Aorta (tissue), 5 donors: Measurements from ENCODE around the gene MAB21L4. TPM values are rescaled to one million over a fixed set of nuclear protein-coding genes. Genes with fewer than 3 reads are reported as not detected.

ENCODE experiments used
- ATAC-seq: fragments of 200-7000 bp; cut with Tn5 transposase; one replicate; pipeline ENCODE4 v1.9.1; 2022; ENCODE audit warnings: moderate library complexity; ENCODE audit not compliant: low FRiP score
- DNase-seq, 2 donors: peaks; one replicate each; pipeline ENCODE4 v3.0.0-alpha.2; 2020
- H3K27ac ChIP-seq, 2 donors: one replicate each; pipeline ENCODE4 v1.5.1; 2013; ENCODE audit warnings: low read length in 2 of 2, mild to moderate bottlenecking in 2 of 2, moderate library complexity in 2 of 2, control low read depth in 1 of 2, inconsistent platforms in 1 of 2, low read depth in 1 of 2
- H3K27me3 ChIP-seq, 2 donors: one replicate each; pipeline ENCODE4 v1.6.1; 2013; ENCODE audit warnings: control low read depth in 1 of 2, low read length in 1 of 2, mild to moderate bottlenecking in 1 of 2, moderate library complexity in 1 of 2; ENCODE audit not compliant: insufficient read depth in 2 of 2, control insufficient read depth in 1 of 2
- H3K36me3 ChIP-seq, 2 donors: one replicate each; pipeline ENCODE4 v1.6.1; 2013; ENCODE audit warnings: control low read depth in 1 of 2, low read length in 1 of 2, mild to moderate bottlenecking in 1 of 2; ENCODE audit not compliant: insufficient read depth in 2 of 2, control insufficient read depth in 1 of 2
- H3K4me1 ChIP-seq, 2 donors: one replicate each; pipeline ENCODE4 v1.6.1; 2013; ENCODE audit warnings: low read length in 2 of 2, control low read depth in 1 of 2, mild to moderate bottlenecking in 1 of 2, moderate library complexity in 1 of 2; ENCODE audit not compliant: insufficient read depth in 2 of 2, control insufficient read depth in 1 of 2
- H3K4me3 ChIP-seq, 2 donors: one replicate each; pipeline ENCODE4 v1.5.1; 2013; ENCODE audit warnings: low read length in 2 of 2, control low read depth in 1 of 2, mild to moderate bottlenecking in 1 of 2
- H3K9me3 ChIP-seq: one replicate; pipeline ENCODE4 v1.6.1; 2013; ENCODE audit warnings: mild to moderate bottlenecking, low read length; ENCODE audit not compliant: control insufficient read depth
- WGBS, 2 donors: extraction: QIAGEN DNeasy Blood & Tissue Kit; methylation state at CpG; one replicate each; pipeline ENCODE4 v1.1.7; 2013; 5-methylcytosine and 5-hydroxymethylcytosine counted together
- intact Hi-C, 2 donors: fragments of 100-400 bp; cut with DNase I; formaldehyde crosslinking; loops; one replicate each; pipeline versions ENCODE4 v1.14.2 to v1.15.0; 2022
- polyA plus RNA-seq, 2 donors: library from polyadenylated mRNA; stranded (reverse); fragments of 200-250 nt; gene quantifications; one replicate each; pipeline ENCODE4 v1.2.3, GENCODE V29; 2013
- total RNA-seq, 2 donors: library from RNA; stranded (reverse); fragmentation: NEBNext Ultra II Directional; extraction: Animal tissue kit (Norgen Biotek cat#: 25700); gene quantifications; one replicate each; pipeline ENCODE4 v1.2.1, GENCODE V29; 2021
- donor health status: healthy with polysubstance abuse.
- donor health status: Bipolar disorder and iron deficiency.
- donor health status: DM: no; HTN: no; CAD: no.
- donor health status: DM: no; HTN: no; CAD: no.
- donor health status: DM: yes; HTN: yes; CAD: no.

Gene MAB21L4
- total and polyA plus RNA-seq, 4 donors: 5.5 TPM; not detected in 3

- Histone ChIP-seq H3K27ac (no peak within 1 kb of the TSS), H3K36me3 (no peaks in the 10 kb centered on the region), H3K27me3 (no peaks in the 10 kb centered on the region), H3K4me3 (no peak within 1 kb of the TSS), H3K9me3 (no peaks in the 10 kb centered on the region), H3K4me1 (no peaks in the 10 kb centered on the region)
- 51% methylated on average over 23 of the region's 23 CpGs for WGBS, 2 donors
- no peak for DNase-seq
- no peak for ATAC-seq
- intact Hi-C loops: no loop called here
These were observed 10.4 kb upstream of the MAB21L4 start, which contains the start of gene CROCC2 for GRCh38 chr2:240906141-240906910. Gene CROCC2 (plus strand): TSS chr2:240906336. CDS start chr2:240906514, 178 bp downstream.

GRCh38 chr2:240905176-240905781 lies 9.3 kb upstream of the MAB21L4 start:
- DNase-seq (peak; percentile 43 to 72), ATAC-seq (no peak)
- H3K36me3 ChIP-seq: no peaks in the 10 kb centered on the region
- H3K27me3 ChIP-seq: no peaks in the 10 kb centered on the region
- 32 to 36% methylated on average over 13 of the region's 13 CpGs for WGBS, 2 donors
- H3K9me3 ChIP-seq: no peaks in the 10 kb centered on the region
- H3K4me1 ChIP-seq: no peaks in the 10 kb centered on the region
- intact Hi-C loops: no loop called here
- H3K4me3 ChIP-seq: no peak overlapping the region
- H3K27ac ChIP-seq: no peak overlapping the region

GRCh38 chr2:240904216-240905175 lies 8.5 kb upstream of the MAB21L4 start:
- ATAC-seq (peak; percentile 4), DNase-seq (peak; percentile 42 to 63)
- Histone ChIP-seq H3K4me1 (no peaks in the 10 kb centered on the region), H3K27me3 (no peaks in the 10 kb centered on the region), H3K27ac (no peak overlapping the region), H3K36me3 (no peaks in the 10 kb centered on the region), H3K9me3 (no peaks in the 10 kb centered on the region), H3K4me3 (no peak overlapping the region)
- intact Hi-C loops: no loop called here
- 87 to 90% methylated on average over 19 of the region's 19 CpGs for WGBS, 2 donors

GRCh38 chr2:240903191-240904060 lies 7.5 kb upstream of the MAB21L4 start:
- Histone ChIP-seq H3K9me3 (no peaks in the 10 kb centered on the region), H3K27ac (no peak overlapping the region), H3K4me3 (no peak overlapping the region), H3K27me3 (no peaks in the 10 kb centered on the region), H3K36me3 (no peaks in the 10 kb centered on the region), H3K4me1 (no peaks in the 10 kb centered on the region)
- intact Hi-C loops: no loop called here
- peak in 1 of 2 donors; percentile 65 for DNase-seq
- WGBS, 2 donors: 88 to 89% methylated on average over 33 to 34 of the region's 34 CpGs
- ATAC-seq: no peak

GRCh38 chr2:240902615-240903041 lies 6.7 kb upstream of the MAB21L4 start:
- 48 to 74% methylated on average over 7 of the region's 7 CpGs for WGBS, 2 donors
- Histone ChIP-seq H3K9me3 (no peaks in the 10 kb centered on the region), H3K4me3 (no peak overlapping the region), H3K4me1 (no peaks in the 10 kb centered on the region), H3K27ac (no peak overlapping the region), H3K27me3 (no peaks in the 10 kb centered on the region), H3K36me3 (no peaks in the 10 kb centered on the region)
- intact Hi-C loops: no loop called here
- no peak for DNase-seq
- ATAC-seq: no peak

GRCh38 chr2:240901986-240902614 lies 6.1 kb upstream of the MAB21L4 start:
- Histone ChIP-seq H3K4me3 (no peak overlapping the region), H3K36me3 (no peaks in the 10 kb centered on the region), H3K27me3 (no peaks in the 10 kb centered on the region), H3K27ac (no peak overlapping the region), H3K4me1 (no peaks in the 10 kb centered on the region), H3K9me3 (no peaks in the 10 kb centered on the region)
- 77 to 84% methylated on average over 14 of the region's 14 CpGs for WGBS, 2 donors
- peak in 1 of 2 donors; percentile 27 for DNase-seq
- intact Hi-C loops: no loop called here
- no peak for ATAC-seq

GRCh38 chr2:240900141-240900860 lies 4.3 kb upstream of the MAB21L4 start:
- no peaks in the 10 kb centered on the region for H3K27me3 ChIP-seq
- H3K27ac ChIP-seq: no peak overlapping the region
- DNase-seq (no peak), ATAC-seq (no peak)
- H3K9me3 ChIP-seq: no peaks in the 10 kb centered on the region
- WGBS, 2 donors: 84 to 87% methylated on average over 27 of the region's 27 CpGs
- H3K4me3 ChIP-seq: no peak overlapping the region
- intact Hi-C loops: no loop called here
- H3K36me3 ChIP-seq: no peaks in the 10 kb centered on the region
- no peaks in the 10 kb centered on the region for H3K4me1 ChIP-seq
